Measurements from ENCODE around the gene LRP5. TPM values are rescaled to one million over a fixed set of nuclear protein-coding genes. Genes with fewer than 3 reads are reported as not detected.
A peak's percentile ranks its signal among the peaks of the same experiment; 100 is the strongest.

LRP5 gene
- total and polyA plus RNA-seq, 2 experiments from 2014 or later = 26.9 to 51.1 TPM

GRCh38 chr11:68330700-68331337 is 18.4 kb downstream of the LRP5 start:
- Histone ChIP-seq H3K4me3 (peak overlapping the region; percentile 38), H3K4me2 (peak overlapping the region; percentile 71), H3K36me3 (ENCODE audit: insufficient read depth) (no peaks in the 10 kb centered on the region), H3K27ac (ENCODE audit: low read depth) (peak overlapping the region; percentile 90; the same call in 1 of the 2 replicates), H3K79me2 (replicated peaks; ENCODE audit: insufficient read depth) (peaks cover 74% of the 10 kb centered on the region), H3K9me2 (ENCODE audit: insufficient read depth) (no peaks in the 10 kb centered on the region), H4K20me1 (replicated peaks; ENCODE audit: insufficient read depth) (no peaks in the 10 kb centered on the region), H3K4me1 (ENCODE audit: insufficient read depth) (peaks cover 48% of the 10 kb centered on the region), H3K27me3 (ENCODE audit: insufficient read depth) (no peaks in the 10 kb centered on the region), H2AFZ (no peak overlapping the region), H3F3A (replicated peaks; ENCODE audit: low read depth) (no peaks in the 10 kb centered on the region)
- DNase-seq (ENCODE audit: low spot score) (peak; percentile 38), ATAC-seq (peak; percentile 26)
- peaks cover 61% of the 10 kb centered on the region for H3K4me1 Mint-ChIP-seq
- H3K4me3 Mint-ChIP-seq = peak overlapping the region; percentile 17; the same call in 2 of the 3 replicates
- no peaks in the 10 kb centered on the region for H3K9me3 Mint-ChIP-seq
- peak overlapping the region; percentile 94 for H3K27ac Mint-ChIP-seq
- TF ChIP-seq ETS1 (IDR thresholded peaks at IDR 0.05) = no peak
- no peak for TF ChIP-seq CTCF (conservative IDR thresholded peaks at IDR 0.05; ENCODE audit: low read depth in 2 of 2)
- TF ChIP-seq JUNB (IDR thresholded peaks at IDR 0.05; ENCODE audit: unreplicated experiment) = no peak
- no peak for TF ChIP-seq POLR2AphosphoS5 (IDR thresholded peaks at IDR 0.05; ENCODE audit: low read depth)
- no peak for TF ChIP-seq EZH2phosphoT487 (IDR thresholded peaks at IDR 0.05; ENCODE audit: unreplicated experiment)
- TF ChIP-seq NANOG (IDR thresholded peaks at IDR 0.05; ENCODE audit: borderline replicate concordance) = no peak
- no peak for TF ChIP-seq EZH2 (IDR thresholded peaks at IDR 0.05; ENCODE audit: low read depth, unreplicated experiment)
- TF ChIP-seq ZNF114 (CRISPR knock-in tag; IDR thresholded peaks at IDR 0.05) = no peak
- no peak for TF ChIP-seq ZNF331 (CRISPR knock-in tag; IDR thresholded peaks at IDR 0.05; ENCODE audit: low read depth)
- TF ChIP-seq ZNF462 (CRISPR knock-in tag; IDR thresholded peaks at IDR 0.05) = no peak
- no peak for TF ChIP-seq STAT1 (IDR thresholded peaks at IDR 0.05; ENCODE audit: unreplicated experiment)
- H3K27me3 Mint-ChIP-seq (ENCODE audit: insufficient read depth, low read depth, poor library complexity) = peaks cover 10% of the 10 kb centered on the region
- H3K36me3 Mint-ChIP-seq (ENCODE audit: low read depth) = peaks cover 7% of the 10 kb centered on the region; the same call in 1 of the 3 replicates
